Measurements from ENCODE around the gene GSTP1. TPM values are rescaled to one million over a fixed set of nuclear protein-coding genes. Genes with fewer than 3 reads are reported as not detected.
"Not testable (repeated sequence)": the region's sequence is repeated elsewhere in the genome, so short reads cannot be mapped to it uniquely, and the experiment has no call there.

Gene GSTP1
- total RNA-seq, 2 experiments from 2014 or later = 194 to 209 TPM

DNA sequence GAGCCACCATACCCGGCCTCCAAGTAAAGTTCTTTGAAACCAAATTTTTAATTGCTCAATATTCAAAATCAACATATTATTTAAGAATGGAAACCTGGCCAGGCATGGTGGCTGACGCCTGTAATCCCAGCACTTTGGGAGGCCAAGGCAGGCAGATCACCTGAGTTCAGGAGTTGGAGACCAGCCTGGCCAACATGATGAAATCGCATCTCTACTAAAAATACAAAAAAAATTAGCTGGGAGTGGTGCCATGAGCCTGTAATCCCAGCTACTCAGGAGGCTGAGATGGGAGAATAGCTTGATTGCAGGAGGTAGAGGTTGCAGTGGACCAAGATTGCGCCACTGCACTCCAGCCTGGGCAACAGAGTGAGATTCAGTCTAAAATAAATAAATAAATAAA is 35.5 kb upstream of the GSTP1 start:
- POLR2A ChIA-PET; H3K27ac Mint-ChIP-seq; H3K4me3 Mint-ChIP-seq; H3K36me3 Mint-ChIP-seq (ENCODE audit: low read depth); H3K4me1 Mint-ChIP-seq; DNase-seq: not testable (repeated sequence)
- Mint-ChIP-seq H3K27me3 (peaks cover 18% of the 10 kb centered on the region), H3K9me3 (peaks cover 13% of the 10 kb centered on the region)
- CTCF ChIA-PET = interaction anchor here (0.8 kb wide), 1 partner anchor 245 kb away, joined by 3 read pairs; the partner anchor contains the start of gene SSH3

DNA sequence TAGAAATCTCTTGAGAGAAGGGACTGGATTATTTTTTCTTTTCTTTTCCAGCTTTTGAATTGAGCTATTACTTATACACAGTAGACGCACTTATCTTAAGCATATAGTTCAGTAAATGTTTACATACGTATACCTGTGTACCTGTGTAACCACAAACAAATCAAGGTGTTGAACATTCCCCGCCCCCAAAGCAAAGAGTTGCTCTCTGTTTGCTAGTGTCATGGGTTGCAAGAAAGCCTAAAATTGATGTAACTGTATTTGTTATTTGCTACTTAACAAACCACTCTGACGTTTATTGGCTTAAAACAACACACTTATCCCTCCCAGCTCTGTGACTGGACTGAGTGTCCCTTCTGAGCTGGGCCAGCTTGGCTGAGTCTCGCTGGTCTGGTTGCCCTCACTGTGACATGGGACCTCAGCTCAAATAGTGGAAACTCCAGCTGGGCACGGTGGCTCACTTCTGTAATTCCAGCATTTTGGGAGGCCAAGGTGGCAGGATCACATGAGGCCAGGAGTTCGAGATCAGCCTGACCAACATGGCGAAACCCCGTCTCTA is 35.0 kb upstream of the GSTP1 start:
- ChIA-PET POLR2A (no interaction called here), CTCF (interaction anchor here (0.7 to 0.8 kb wide), 2 partner anchors 166 to 245 kb away, joined by 3 to 4 read pairs; partner anchors contain the start of gene SSH3)
- DNase-seq = no peak
- no peak overlapping the region for H3K27ac Mint-ChIP-seq
- H3K36me3 Mint-ChIP-seq (ENCODE audit: low read depth) = no peaks in the 10 kb centered on the region
- no peak overlapping the region for H3K4me3 Mint-ChIP-seq
- H3K9me3 Mint-ChIP-seq = peaks cover 13% of the 10 kb centered on the region
- peaks cover 18% of the 10 kb centered on the region for H3K27me3 Mint-ChIP-seq
- no peaks in the 10 kb centered on the region for H3K4me1 Mint-ChIP-seq

DNA sequence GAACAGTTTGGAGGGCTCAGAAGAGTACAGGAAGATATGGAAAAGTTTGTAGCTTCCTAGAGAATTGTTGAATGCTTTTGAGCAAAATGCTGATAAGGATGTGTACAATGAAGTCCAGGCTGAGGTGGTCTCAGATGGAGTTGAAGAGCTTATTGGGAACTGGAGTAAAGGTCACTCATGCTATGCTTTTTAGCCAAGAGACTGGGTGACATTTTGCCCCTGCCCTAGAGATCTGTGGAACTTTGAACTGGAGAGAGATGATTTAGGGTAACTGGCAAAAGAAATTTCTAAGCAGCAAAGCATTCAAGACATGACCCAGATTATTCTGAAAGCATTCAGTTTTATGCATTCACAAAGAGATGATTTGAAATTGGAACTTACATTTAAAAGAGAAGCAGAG is 32.5 kb upstream of the GSTP1 start:
- Mint-ChIP-seq H3K4me3 (no peak overlapping the region), H3K27me3 (peaks cover 18% of the 10 kb centered on the region), H3K9me3 (peaks cover 13% of the 10 kb centered on the region), H3K4me1 (no peaks in the 10 kb centered on the region), H3K27ac (no peak overlapping the region), H3K36me3 (ENCODE audit: low read depth) (no peaks in the 10 kb centered on the region)
- POLR2A ChIA-PET = no interaction called here
- CTCF ChIA-PET = interaction anchor here (0.8 to 1.5 kb wide), 2 partner anchors 10 to 14 kb away, joined by 3 to 4 read pairs; no protein-coding TSS in a partner anchor
- DNase-seq = no peak

DNA sequence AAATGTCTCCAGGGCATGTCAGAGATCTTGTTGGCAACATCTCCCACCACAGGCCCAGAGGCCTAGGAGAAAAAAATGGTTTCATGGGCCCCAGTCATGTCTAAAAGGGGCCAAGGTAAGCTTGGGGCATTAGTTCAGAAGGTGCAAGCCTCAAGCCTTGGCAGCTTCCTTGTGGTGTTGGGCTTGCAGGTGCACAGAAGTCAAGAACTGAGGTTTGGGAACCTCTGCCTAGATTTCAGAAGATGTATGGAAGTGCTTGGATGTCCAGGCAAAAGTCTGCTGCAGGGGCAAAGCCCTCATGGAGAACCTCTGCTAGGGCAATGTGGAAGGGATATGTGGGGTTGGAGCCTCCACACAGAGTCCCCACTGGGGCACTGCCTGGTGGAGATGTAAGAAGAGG is 31.9 kb upstream of the GSTP1 start:
- H3K36me3 Mint-ChIP-seq (ENCODE audit: low read depth); H3K4me3 Mint-ChIP-seq; H3K4me1 Mint-ChIP-seq; H3K27ac Mint-ChIP-seq; DNase-seq: not testable (repeated sequence)
- Mint-ChIP-seq H3K9me3 (peaks cover 13% of the 10 kb centered on the region), H3K27me3 (peaks cover 18% of the 10 kb centered on the region)
- ChIA-PET CTCF (interaction anchor here (0.6 to 1.5 kb wide), 3 partner anchors 9 to 15 kb away, joined by 3 to 4 read pairs (median 4); no protein-coding TSS in a partner anchor), POLR2A (interaction anchor here (0.6 kb wide), 1 partner anchor 8 kb away, joined by 3 read pairs; no protein-coding TSS in a partner anchor)

DNA sequence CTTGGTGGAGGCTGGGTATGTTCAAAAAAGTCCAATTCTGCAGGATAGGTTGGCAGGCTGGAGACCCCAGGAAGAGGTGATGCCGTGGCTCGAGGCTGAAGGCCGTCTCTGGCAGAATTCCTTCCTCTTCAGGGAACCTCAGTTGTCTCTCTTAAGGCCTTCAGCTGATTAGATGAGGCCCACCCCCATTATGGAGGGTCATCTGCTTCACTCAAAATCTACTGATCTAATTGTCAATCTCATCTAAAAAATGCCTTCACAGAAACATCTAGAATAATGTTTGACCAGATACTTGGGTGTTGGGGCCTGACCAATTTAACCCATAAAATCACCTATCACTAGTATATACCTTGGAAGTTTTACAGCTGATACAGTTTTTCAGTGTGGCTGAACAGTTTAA is 27.4 kb upstream of the GSTP1 start:
- DNase-seq = no peak
- no peak overlapping the region for H3K4me3 Mint-ChIP-seq
- H3K4me1 Mint-ChIP-seq = no peaks in the 10 kb centered on the region
- H3K9me3 Mint-ChIP-seq = peaks cover 2% of the 10 kb centered on the region
- no peaks in the 10 kb centered on the region for H3K36me3 Mint-ChIP-seq (ENCODE audit: low read depth)
- POLR2A ChIA-PET = interaction anchor here (0.7 kb wide), 1 partner anchor 290 kb away, joined by 3 read pairs; the partner anchor contains the start of gene GRK2
- CTCF ChIA-PET = interaction anchor here (0.6 to 1.1 kb wide), 2 partner anchors 13 to 14 kb away, joined by 3 to 5 read pairs; no protein-coding TSS in a partner anchor
- peaks cover 8% of the 10 kb centered on the region for H3K27me3 Mint-ChIP-seq
- H3K27ac Mint-ChIP-seq = no peak overlapping the region

DNA sequence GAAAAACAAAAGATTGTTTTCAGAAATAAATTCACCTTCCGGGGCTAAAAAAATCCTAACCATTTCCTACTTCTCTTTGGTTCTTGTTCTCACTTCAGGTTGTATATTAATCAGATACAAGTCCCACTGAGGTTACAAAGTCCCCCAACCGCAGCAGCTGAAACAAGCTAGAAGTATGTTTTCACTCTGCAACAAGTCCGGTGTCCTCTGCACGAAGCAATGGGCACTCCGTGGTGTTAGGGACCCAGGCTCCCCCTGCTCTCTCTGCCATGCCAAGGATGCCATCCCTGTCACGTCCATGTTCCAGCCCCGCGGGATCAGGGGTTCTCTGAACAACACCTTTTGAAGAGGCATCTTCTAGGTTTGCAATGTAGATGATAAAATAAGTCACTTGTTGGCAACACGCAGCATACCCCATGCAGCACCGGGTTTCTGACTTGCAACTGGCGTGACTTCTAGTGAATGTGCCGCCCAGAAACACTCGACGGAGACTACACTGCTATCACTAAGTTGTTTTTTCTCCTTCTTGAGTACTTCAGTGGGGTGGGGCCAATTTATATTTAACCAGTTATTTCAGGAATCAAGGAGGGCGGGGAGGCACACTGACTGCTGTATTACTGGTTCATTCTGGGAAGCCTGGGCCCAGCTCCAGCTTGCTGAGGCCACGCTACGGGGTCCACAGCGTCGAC is 25.4 kb upstream of the GSTP1 start:
- Mint-ChIP-seq H3K4me3 (no peak overlapping the region), H3K27ac (no peak overlapping the region), H3K36me3 (ENCODE audit: low read depth) (no peaks in the 10 kb centered on the region), H3K4me1 (peaks cover 14% of the 10 kb centered on the region), H3K27me3 (no peaks in the 10 kb centered on the region), H3K9me3 (no peaks in the 10 kb centered on the region)
- no peak for DNase-seq
- ChIA-PET CTCF (interaction anchor here (0.6 to 0.7 kb wide), 2 partner anchors 55 to 1172 kb away, joined by 3 read pairs; no protein-coding TSS in a partner anchor), POLR2A (no interaction called here)

DNA sequence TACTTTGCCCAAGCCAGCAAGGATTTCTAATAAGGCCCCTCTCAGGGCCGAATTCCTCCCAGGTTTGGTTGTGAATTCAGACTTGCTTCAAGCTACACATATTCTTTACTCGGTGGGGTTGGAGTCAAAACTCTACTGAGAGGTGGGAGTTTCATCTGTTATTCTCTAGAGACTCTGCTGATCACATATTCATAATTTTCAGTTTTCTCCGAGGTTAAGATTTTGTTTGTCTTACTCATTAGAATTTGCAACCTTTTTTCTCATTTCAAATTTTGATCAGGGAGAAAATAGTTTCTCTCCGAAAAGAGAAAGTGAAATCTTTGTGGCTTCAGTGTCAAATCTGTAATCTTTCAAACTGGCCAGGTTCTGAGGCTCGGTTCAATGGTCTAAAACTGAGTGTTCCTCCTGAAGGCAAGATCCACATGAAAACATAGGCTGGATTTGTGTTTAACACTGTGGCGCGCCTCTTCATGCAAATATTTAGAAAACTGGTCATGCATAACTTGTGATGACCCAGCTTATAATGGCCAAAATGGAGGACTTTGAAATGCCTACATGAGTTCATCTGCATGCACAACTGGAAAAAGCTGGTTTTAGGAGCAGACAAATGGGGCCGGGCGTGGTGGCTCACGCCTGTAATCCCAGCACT is 21.5 kb upstream of the GSTP1 start:
- POLR2A ChIA-PET = no interaction called here
- no peaks in the 10 kb centered on the region for H3K27me3 Mint-ChIP-seq
- no peak for DNase-seq
- peaks cover 16% of the 10 kb centered on the region for H3K4me1 Mint-ChIP-seq
- H3K27ac Mint-ChIP-seq = peak overlapping the region; percentile 79
- no peaks in the 10 kb centered on the region for H3K36me3 Mint-ChIP-seq (ENCODE audit: low read depth)
- H3K4me3 Mint-ChIP-seq = no peak overlapping the region
- CTCF ChIA-PET = no interaction called here
- H3K9me3 Mint-ChIP-seq = no peaks in the 10 kb centered on the region

DNA sequence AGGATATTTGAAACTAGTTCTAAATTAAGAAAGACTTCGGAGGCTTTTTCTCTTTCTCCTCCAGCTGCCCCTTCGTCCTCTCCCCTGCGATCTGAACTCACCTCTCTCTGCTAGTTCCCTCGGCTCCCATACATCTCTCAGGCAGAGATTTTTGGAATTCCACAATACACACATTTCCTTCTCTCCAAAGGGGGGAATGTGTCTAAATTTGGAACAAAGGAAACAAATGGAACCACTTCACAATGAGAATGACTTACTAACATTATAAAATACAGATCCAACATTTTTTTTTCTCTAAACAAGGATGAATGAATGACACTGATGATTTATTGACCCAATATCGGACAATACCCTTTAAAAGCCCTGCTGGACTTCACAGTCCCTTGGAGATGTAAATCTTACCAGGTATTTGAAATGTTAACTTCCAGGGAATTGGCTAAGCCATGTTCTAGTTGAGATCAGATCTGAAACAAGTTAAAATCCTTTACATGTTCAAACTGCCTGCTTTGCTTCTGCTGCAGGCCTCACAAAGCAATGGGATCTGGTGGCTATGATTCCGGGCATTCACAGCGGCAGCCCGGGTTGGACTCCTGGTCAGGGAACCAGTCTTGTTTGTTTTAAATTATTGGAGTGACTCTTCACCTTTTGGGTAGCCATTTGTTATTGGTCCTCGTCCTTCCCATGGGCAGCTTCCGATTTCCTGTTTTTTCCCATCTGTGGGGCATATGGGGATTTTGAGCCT is 20.5 kb upstream of the GSTP1 start:
- H3K9me3 Mint-ChIP-seq = no peaks in the 10 kb centered on the region
- no peaks in the 10 kb centered on the region for H3K27me3 Mint-ChIP-seq
- ChIA-PET CTCF (no interaction called here), POLR2A (interaction anchor here (0.6 kb wide), 1 partner anchor 161 kb away, joined by 6 read pairs; no protein-coding TSS in a partner anchor)
- H3K27ac Mint-ChIP-seq = no peak overlapping the region
- DNase-seq = no peak
- H3K36me3 Mint-ChIP-seq (ENCODE audit: low read depth) = no peaks in the 10 kb centered on the region
- peaks cover 16% of the 10 kb centered on the region for H3K4me1 Mint-ChIP-seq
- H3K4me3 Mint-ChIP-seq = no peak overlapping the region

DNA sequence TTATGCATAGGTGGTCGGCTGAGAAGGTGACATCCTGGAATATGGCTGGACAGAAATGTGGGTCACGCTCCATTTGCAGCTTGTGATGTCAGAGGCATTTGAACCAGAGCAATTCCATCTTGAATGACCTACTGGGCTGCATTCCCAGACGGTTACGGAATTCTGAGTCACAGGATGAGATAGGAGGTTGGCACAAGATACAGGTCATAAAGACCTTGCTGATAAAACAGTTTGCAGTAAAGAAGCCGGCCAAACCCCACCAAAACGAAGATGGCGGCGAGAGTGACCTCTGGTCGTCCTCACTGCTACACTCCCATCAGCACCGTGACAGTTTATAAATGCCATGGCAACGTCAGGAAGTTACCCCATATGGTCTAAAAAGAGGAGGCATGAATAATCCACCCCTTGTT is 19.9 kb upstream of the GSTP1 start:
- H3K9me3 Mint-ChIP-seq; H3K27ac Mint-ChIP-seq; DNase-seq; H3K4me3 Mint-ChIP-seq; H3K36me3 Mint-ChIP-seq (ENCODE audit: low read depth); CTCF ChIA-PET; POLR2A ChIA-PET; H3K27me3 Mint-ChIP-seq: not testable (repeated sequence)
- H3K4me1 Mint-ChIP-seq = peaks cover 16% of the 10 kb centered on the region

DNA sequence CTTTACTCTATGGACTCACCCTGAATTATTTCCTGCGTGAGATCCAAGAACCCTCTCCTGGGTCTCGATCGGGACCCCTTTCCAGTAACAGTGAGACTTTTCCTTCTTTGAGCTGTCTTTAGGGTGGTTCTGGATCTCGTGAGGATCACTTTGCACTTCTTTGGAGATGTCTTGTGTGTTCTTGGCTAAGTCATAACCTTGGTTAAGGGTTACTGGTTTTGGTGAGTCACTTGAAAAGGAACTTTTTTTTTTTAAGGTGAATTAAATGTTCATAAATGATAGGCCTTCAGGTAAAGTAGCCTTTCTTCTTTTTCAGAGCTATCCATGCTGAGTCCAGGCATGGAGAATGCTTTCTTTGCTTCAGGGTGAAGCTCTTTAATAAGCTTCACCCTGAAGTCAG is 19.4 kb upstream of the GSTP1 start:
- Mint-ChIP-seq H3K4me1 (peaks cover 16% of the 10 kb centered on the region), H3K4me3 (no peak overlapping the region), H3K27me3 (no peaks in the 10 kb centered on the region), H3K27ac (no peak overlapping the region), H3K9me3 (no peaks in the 10 kb centered on the region), H3K36me3 (ENCODE audit: low read depth) (no peaks in the 10 kb centered on the region)
- POLR2A ChIA-PET = no interaction called here
- DNase-seq = no peak
- CTCF ChIA-PET = no interaction called here

DNA sequence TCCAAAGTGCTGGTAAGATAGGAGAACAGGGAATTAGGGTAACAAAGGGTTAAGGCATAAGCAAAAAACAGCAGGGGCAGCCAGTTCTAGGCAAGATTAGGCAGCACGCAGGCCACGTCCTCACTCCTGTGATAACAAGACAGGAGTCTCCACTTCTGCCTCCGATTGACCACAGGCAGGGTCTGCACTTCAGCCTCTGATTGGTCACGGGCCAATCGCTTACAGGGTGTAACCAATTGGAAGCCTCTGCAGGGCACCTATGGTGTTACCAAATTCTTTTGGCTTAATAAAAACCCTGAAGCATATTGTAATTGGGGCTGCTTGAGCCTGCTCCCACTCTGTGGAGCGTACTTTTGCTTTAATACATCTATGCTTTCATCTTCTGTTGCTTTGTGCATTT is 12.2 kb upstream of the GSTP1 start:
- Mint-ChIP-seq H3K27ac (no peak overlapping the region), H3K36me3 (ENCODE audit: low read depth) (no peaks in the 10 kb centered on the region), H3K9me3 (no peaks in the 10 kb centered on the region), H3K4me1 (no peaks in the 10 kb centered on the region), H3K4me3 (no peak overlapping the region), H3K27me3 (peaks cover 12% of the 10 kb centered on the region)
- POLR2A ChIA-PET = interaction anchor here (0.6 kb wide), 1 partner anchor 457 kb away, joined by 4 read pairs; no protein-coding TSS in a partner anchor
- CTCF ChIA-PET = no interaction called here
- no peak for DNase-seq

DNA sequence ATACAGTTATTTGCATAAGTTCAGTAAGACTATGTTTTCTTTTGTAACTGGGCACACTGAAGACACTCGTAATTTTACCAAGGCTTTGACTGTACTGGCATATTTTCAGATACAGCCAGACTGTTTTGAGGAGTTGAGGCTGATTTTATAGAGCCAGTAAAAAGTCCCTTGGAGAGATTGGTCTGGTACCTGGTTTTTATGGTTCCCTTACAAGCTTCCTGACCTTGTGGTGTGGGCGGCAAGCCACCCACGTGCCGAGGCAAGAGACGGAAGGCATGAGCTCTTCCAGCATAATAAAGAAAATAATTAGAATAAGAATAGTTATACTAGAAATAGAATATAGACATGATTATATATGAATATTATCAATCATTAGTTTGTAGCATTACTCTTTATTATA is 11.3 kb upstream of the GSTP1 start:
- Mint-ChIP-seq H3K36me3 (ENCODE audit: low read depth) (no peaks in the 10 kb centered on the region), H3K27me3 (peaks cover 12% of the 10 kb centered on the region), H3K9me3 (no peaks in the 10 kb centered on the region), H3K4me1 (no peaks in the 10 kb centered on the region), H3K4me3 (no peak overlapping the region), H3K27ac (no peak overlapping the region)
- ChIA-PET POLR2A (no interaction called here), CTCF (interaction anchor here (0.8 to 1.4 kb wide), 2 partner anchors 10 to 42 kb away, joined by 3 to 4 read pairs; no protein-coding TSS in a partner anchor)
- no peak for DNase-seq
